Breast epithelium (tissue), 3 donors: ENCODE data around the gene SORCS3.

Source experiments
- CTCF ChIP-seq, 3 donors: fragments of 450-650 bp; IDR thresholded peaks; one replicate each; pipeline ENCODE4 v1.5.1; 2016 to 2017; ENCODE audit warnings: antibody characterized with exemption in 3 of 3, mild to moderate bottlenecking in 3 of 3, moderate library complexity in 3 of 3
- POLR2A ChIP-seq: fragments of 450-650 bp; IDR thresholded peaks from one replicate; pipeline ENCODE4 v1.6.1; 2016; ENCODE audit warnings: antibody characterized with exemption, mild to moderate bottlenecking, moderate library complexity

GRCh38 chr10:104873161-104873560, 232.1 kb downstream of the SORCS3 start:
- TF ChIP-seq POLR2A (no peak), CTCF (IDR thresholded peaks at IDR 0.05) (no peak)
